ENCODE results near the gene TFPT.

TFPT gene

GRCh38 chr19:54125713-54126112, 10.3 kb upstream of the TFPT start:
- Histone ChIP-seq H3K4me3 (ENCODE audit: low read depth in 1 of 5, low read length in 5 of 5) (no peak overlapping the region), H3K36me3 (ENCODE audit: control insufficient read depth in 5 of 5, insufficient read depth in 5 of 5, low read length in 5 of 5) (peaks cover 0 to 95% (median 87%) of the 10 kb centered on the region in 5 donors), H3K4me1 (ENCODE audit: control insufficient read depth in 5 of 5, insufficient read depth in 5 of 5, low read length in 5 of 5) (no peaks in the 10 kb centered on the region)

DNA sequence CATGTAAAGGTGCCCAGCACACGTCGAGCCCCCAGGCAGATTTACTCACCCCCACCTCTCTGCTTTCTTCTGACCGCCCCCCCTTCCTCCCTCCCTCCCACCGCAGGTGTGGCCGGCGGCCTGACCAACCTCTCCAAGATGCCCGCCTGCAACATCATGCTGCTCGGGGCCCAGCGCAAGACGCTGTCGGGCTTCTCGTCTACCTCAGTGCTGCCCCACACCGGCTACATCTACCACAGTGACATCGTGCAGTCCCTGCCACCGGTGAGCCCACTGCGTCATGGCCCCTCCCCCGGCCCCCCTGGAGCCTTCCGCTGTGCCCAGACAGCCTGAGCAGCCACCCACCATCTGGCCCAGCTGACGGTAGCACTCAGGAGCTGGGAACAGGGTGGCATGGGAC, 8.9 kb upstream of the TFPT start:
- peaks cover 0 to 99% (median 92%) of the 10 kb centered on the region in 5 donors for H3K36me3 ChIP-seq (ENCODE audit: control insufficient read depth in 5 of 5, insufficient read depth in 5 of 5, low read length in 5 of 5)
- H3K4me1 ChIP-seq (ENCODE audit: control insufficient read depth in 5 of 5, insufficient read depth in 5 of 5, low read length in 5 of 5) = no peaks in the 10 kb centered on the region
- no peaks in the 10 kb centered on the region for H3K9me3 ChIP-seq (ENCODE audit: control insufficient read depth in 5 of 5, low read length in 5 of 5)
- no peak overlapping the region for H3K27ac ChIP-seq (ENCODE audit: low read depth, low read length)
- H3K4me3 ChIP-seq (ENCODE audit: low read depth in 1 of 5, low read length in 5 of 5) = no peak overlapping the region
- H3K9ac ChIP-seq (ENCODE audit: low read length in 5 of 5) = no peak overlapping the region
- no peaks in the 10 kb centered on the region for H3K27me3 ChIP-seq (ENCODE audit: control insufficient read depth in 5 of 5, insufficient read depth in 4 of 5, low read length in 5 of 5)

More at GRCh38 chr19:54125713-54126112, 10.3 kb upstream of the TFPT start:
- no peak overlapping the region for H3K9ac ChIP-seq (ENCODE audit: low read length in 5 of 5)
- no peaks in the 10 kb centered on the region for H3K9me3 ChIP-seq (ENCODE audit: control insufficient read depth in 5 of 5, low read length in 5 of 5)
- H3K27ac ChIP-seq (ENCODE audit: low read depth, low read length) = no peak overlapping the region
- no peaks in the 10 kb centered on the region for H3K27me3 ChIP-seq (ENCODE audit: control insufficient read depth in 5 of 5, insufficient read depth in 4 of 5, low read length in 5 of 5)

DNA sequence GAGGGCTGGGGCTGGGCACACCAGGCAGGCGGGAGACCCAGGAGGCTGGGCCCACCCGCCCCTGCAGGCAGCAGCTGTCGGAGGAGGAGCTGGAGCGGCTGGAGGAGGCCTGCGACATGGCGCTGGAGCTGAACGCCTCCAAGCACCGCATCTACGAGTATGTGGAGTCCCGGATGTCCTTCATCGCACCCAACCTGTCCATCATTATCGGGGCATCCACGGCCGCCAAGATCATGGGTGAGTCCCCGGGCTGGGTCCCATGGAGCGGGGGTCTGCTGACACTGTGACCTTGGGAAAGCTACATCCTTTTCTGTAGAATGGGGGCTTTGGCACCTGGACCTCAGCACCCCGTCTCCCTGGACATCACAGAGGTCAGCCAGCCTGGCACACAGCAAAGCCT, 8.2 kb upstream of the TFPT start:
- peaks cover 2 to 98% (median 89%) of the 10 kb centered on the region in 5 donors for H3K36me3 ChIP-seq (ENCODE audit: control insufficient read depth in 5 of 5, insufficient read depth in 5 of 5, low read length in 5 of 5)
- no peaks in the 10 kb centered on the region for H3K9me3 ChIP-seq (ENCODE audit: control insufficient read depth in 5 of 5, low read length in 5 of 5)
- no peaks in the 10 kb centered on the region for H3K27me3 ChIP-seq (ENCODE audit: control insufficient read depth in 5 of 5, insufficient read depth in 4 of 5, low read length in 5 of 5)
- no peak overlapping the region for H3K4me3 ChIP-seq (ENCODE audit: low read depth in 1 of 5, low read length in 5 of 5)
- no peak overlapping the region for H3K9ac ChIP-seq (ENCODE audit: low read length in 5 of 5)
- H3K4me1 ChIP-seq (ENCODE audit: control insufficient read depth in 5 of 5, insufficient read depth in 5 of 5, low read length in 5 of 5) = no peaks in the 10 kb centered on the region
- H3K27ac ChIP-seq (ENCODE audit: low read depth, low read length) = no peak overlapping the region

- Histone ChIP-seq H3K27ac (ENCODE audit: low read depth, low read length) (no peak overlapping the region), H3K9ac (ENCODE audit: low read length in 5 of 5) (no peak overlapping the region), H3K9me3 (ENCODE audit: control insufficient read depth in 5 of 5, low read length in 5 of 5) (no peaks in the 10 kb centered on the region), H3K36me3 (ENCODE audit: control insufficient read depth in 5 of 5, insufficient read depth in 5 of 5, low read length in 5 of 5) (peaks cover 3 to 80% (median 72%) of the 10 kb centered on the region in 5 donors), H3K4me3 (ENCODE audit: low read depth in 1 of 5, low read length in 5 of 5) (no peak overlapping the region), H3K4me1 (ENCODE audit: control insufficient read depth in 5 of 5, insufficient read depth in 5 of 5, low read length in 5 of 5) (peaks cover 0 to 8% (median 8%) of the 10 kb centered on the region in 5 donors), H3K27me3 (ENCODE audit: control insufficient read depth in 5 of 5, insufficient read depth in 4 of 5, low read length in 5 of 5) (no peaks in the 10 kb centered on the region)
Observed at GRCh38 chr19:54121259-54121658, 5.8 kb upstream of the TFPT start.

DNA sequence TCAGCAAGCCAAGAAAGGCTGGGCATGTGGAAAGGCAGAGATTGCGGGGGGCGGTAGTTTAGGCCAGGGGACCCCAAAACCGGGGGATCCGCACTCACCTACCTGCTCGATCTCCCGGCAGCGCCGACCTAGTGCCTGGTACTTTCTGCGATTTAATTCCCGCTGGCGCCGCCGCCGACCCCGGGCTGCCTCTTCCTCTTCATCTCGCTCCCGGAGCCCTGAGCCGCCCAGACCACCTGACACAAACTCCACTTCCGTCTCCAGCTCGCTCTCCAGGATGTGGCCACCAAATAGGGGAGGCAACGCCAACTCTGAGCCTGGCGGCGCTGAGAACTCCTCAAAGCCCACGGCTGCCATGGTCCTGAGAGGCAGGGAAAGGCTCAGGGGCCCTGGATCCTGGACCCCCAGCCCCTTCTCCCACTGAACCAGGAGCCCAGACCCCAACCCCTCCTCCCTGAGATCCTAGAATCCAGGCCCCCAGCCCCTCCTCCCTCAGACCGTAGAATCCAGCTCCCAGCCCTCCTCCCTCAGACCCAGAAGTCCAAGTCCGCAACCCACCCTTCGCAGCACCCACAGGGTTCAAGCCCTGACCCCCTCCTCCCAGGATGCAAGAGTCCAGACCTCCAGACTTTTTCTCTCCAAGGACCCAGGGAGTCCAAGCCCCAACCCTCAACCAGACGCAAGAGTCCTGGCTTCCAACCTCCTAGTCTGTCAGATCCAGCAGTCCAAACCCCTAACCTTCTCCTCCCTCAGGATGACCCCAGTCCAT, 933 bp downstream of the TFPT start:
- peak overlapping the region; percentile 85 for H3K27ac ChIP-seq (ENCODE audit: low read depth, low read length)
- peaks cover 3 to 33% (median 26%) of the 10 kb centered on the region in 5 donors for H3K36me3 ChIP-seq (ENCODE audit: control insufficient read depth in 5 of 5, insufficient read depth in 5 of 5, low read length in 5 of 5)

GRCh38 chr19:54109651-54110050, 5.8 kb downstream of the TFPT start:
- Histone ChIP-seq H3K36me3 (ENCODE audit: control insufficient read depth in 5 of 5, insufficient read depth in 5 of 5, low read length in 5 of 5) (peaks cover 0 to 63% (median 53%) of the 10 kb centered on the region in 5 donors), H3K27me3 (ENCODE audit: control insufficient read depth in 5 of 5, insufficient read depth in 4 of 5, low read length in 5 of 5) (no peaks in the 10 kb centered on the region)

More for the DNA sequence above, 933 bp downstream of the TFPT start:
- peak overlapping the region in 4 of 5 donors; percentile 91 to 98 (median 94) for H3K9ac ChIP-seq (ENCODE audit: low read length in 5 of 5)
- H3K9me3 ChIP-seq (ENCODE audit: control insufficient read depth in 5 of 5, low read length in 5 of 5) = no peaks in the 10 kb centered on the region
- H3K27me3 ChIP-seq (ENCODE audit: control insufficient read depth in 5 of 5, insufficient read depth in 4 of 5, low read length in 5 of 5) = no peaks in the 10 kb centered on the region
- peak overlapping the region; percentile 85 to 99 (median 86) for H3K4me3 ChIP-seq (ENCODE audit: low read depth in 1 of 5, low read length in 5 of 5)
- H3K4me1 ChIP-seq (ENCODE audit: control insufficient read depth in 5 of 5, insufficient read depth in 5 of 5, low read length in 5 of 5) = peaks cover 0 to 28% (median 24%) of the 10 kb centered on the region in 5 donors

GRCh38 chr19:54108496-54108895, 7.0 kb downstream of the TFPT start:
- peaks cover 0 to 63% (median 53%) of the 10 kb centered on the region in 5 donors for H3K36me3 ChIP-seq (ENCODE audit: control insufficient read depth in 5 of 5, insufficient read depth in 5 of 5, low read length in 5 of 5)

More at GRCh38 chr19:54109651-54110050, 5.8 kb downstream of the TFPT start:
- Histone ChIP-seq H3K27ac (ENCODE audit: low read depth, low read length) (no peak overlapping the region), H3K9me3 (ENCODE audit: control insufficient read depth in 5 of 5, low read length in 5 of 5) (no peaks in the 10 kb centered on the region), H3K9ac (ENCODE audit: low read length in 5 of 5) (no peak overlapping the region), H3K4me3 (ENCODE audit: low read depth in 1 of 5, low read length in 5 of 5) (no peak overlapping the region), H3K4me1 (ENCODE audit: control insufficient read depth in 5 of 5, insufficient read depth in 5 of 5, low read length in 5 of 5) (peaks cover 0 to 10% (median 8%) of the 10 kb centered on the region in 5 donors)

GRCh38 chr19:54107876-54108490, 7.5 kb downstream of the TFPT start:
- H3K9me3 ChIP-seq (ENCODE audit: control insufficient read depth in 5 of 5, low read length in 5 of 5) = no peaks in the 10 kb centered on the region
- H3K4me1 ChIP-seq (ENCODE audit: control insufficient read depth in 5 of 5, insufficient read depth in 5 of 5, low read length in 5 of 5) = peaks cover 2 to 8% (median 7%) of the 10 kb centered on the region in 5 donors
- peaks cover 0 to 58% (median 53%) of the 10 kb centered on the region in 5 donors for H3K36me3 ChIP-seq (ENCODE audit: control insufficient read depth in 5 of 5, insufficient read depth in 5 of 5, low read length in 5 of 5)
- H3K27me3 ChIP-seq (ENCODE audit: control insufficient read depth in 5 of 5, insufficient read depth in 4 of 5, low read length in 5 of 5) = no peaks in the 10 kb centered on the region
- no peak overlapping the region for H3K27ac ChIP-seq (ENCODE audit: low read depth, low read length)
- H3K9ac ChIP-seq (ENCODE audit: low read length in 5 of 5) = no peak overlapping the region
- H3K4me3 ChIP-seq (ENCODE audit: low read depth in 1 of 5, low read length in 5 of 5) = no peak overlapping the region

More at GRCh38 chr19:54108496-54108895, 7.0 kb downstream of the TFPT start:
- Histone ChIP-seq H3K9ac (ENCODE audit: low read length in 5 of 5) (no peak overlapping the region), H3K27ac (ENCODE audit: low read depth, low read length) (no peak overlapping the region), H3K4me1 (ENCODE audit: control insufficient read depth in 5 of 5, insufficient read depth in 5 of 5, low read length in 5 of 5) (peaks cover 0 to 3% (median 2%) of the 10 kb centered on the region in 5 donors), H3K27me3 (ENCODE audit: control insufficient read depth in 5 of 5, insufficient read depth in 4 of 5, low read length in 5 of 5) (no peaks in the 10 kb centered on the region), H3K4me3 (ENCODE audit: low read depth in 1 of 5, low read length in 5 of 5) (no peak overlapping the region), H3K9me3 (ENCODE audit: control insufficient read depth in 5 of 5, low read length in 5 of 5) (no peaks in the 10 kb centered on the region)

DNA sequence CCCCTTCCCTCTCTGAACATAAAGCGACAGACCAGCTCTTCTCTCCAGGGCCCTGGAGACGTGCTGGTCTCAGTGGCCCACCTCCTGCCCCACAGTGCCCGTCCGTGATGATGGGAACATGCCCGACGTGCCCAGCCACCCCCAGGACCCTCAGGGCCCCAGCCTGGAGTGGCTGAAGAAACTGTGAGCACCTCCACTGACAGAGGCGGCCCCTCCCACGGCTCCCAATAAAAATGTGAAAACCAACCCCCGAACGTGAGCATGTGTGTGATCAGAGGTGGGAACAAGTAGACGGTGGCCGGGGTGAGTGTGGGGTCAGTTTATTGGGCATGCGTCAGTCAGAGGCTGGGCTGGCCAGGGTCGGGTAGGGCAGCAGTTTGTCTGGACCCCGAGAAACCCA, 8.7 kb downstream of the TFPT start:
- no peaks in the 10 kb centered on the region for H3K27me3 ChIP-seq (ENCODE audit: control insufficient read depth in 5 of 5, insufficient read depth in 4 of 5, low read length in 5 of 5)
- H3K9ac ChIP-seq (ENCODE audit: low read length in 5 of 5) = no peak overlapping the region
- no peaks in the 10 kb centered on the region for H3K9me3 ChIP-seq (ENCODE audit: control insufficient read depth in 5 of 5, low read length in 5 of 5)
- H3K4me3 ChIP-seq (ENCODE audit: low read depth in 1 of 5, low read length in 5 of 5) = no peak overlapping the region
- H3K36me3 ChIP-seq (ENCODE audit: control insufficient read depth in 5 of 5, insufficient read depth in 5 of 5, low read length in 5 of 5) = peaks cover 0 to 58% (median 53%) of the 10 kb centered on the region in 5 donors
- H3K4me1 ChIP-seq (ENCODE audit: control insufficient read depth in 5 of 5, insufficient read depth in 5 of 5, low read length in 5 of 5) = peaks cover 2 to 16% (median 13%) of the 10 kb centered on the region in 5 donors
- H3K27ac ChIP-seq (ENCODE audit: low read depth, low read length) = no peak overlapping the region

- H3K27me3 ChIP-seq (ENCODE audit: control insufficient read depth in 5 of 5, insufficient read depth in 4 of 5, low read length in 5 of 5) = no peaks in the 10 kb centered on the region
- H3K9me3 ChIP-seq (ENCODE audit: control insufficient read depth in 5 of 5, low read length in 5 of 5) = no peaks in the 10 kb centered on the region
- H3K9ac ChIP-seq (ENCODE audit: low read length in 5 of 5) = no peak overlapping the region
- H3K27ac ChIP-seq (ENCODE audit: low read depth, low read length) = no peak overlapping the region
- peaks cover 2 to 16% (median 13%) of the 10 kb centered on the region in 5 donors for H3K4me1 ChIP-seq (ENCODE audit: control insufficient read depth in 5 of 5, insufficient read depth in 5 of 5, low read length in 5 of 5)
- H3K36me3 ChIP-seq (ENCODE audit: control insufficient read depth in 5 of 5, insufficient read depth in 5 of 5, low read length in 5 of 5) = peaks cover 0 to 55% (median 49%) of the 10 kb centered on the region in 5 donors
- H3K4me3 ChIP-seq (ENCODE audit: low read depth in 1 of 5, low read length in 5 of 5) = no peak overlapping the region
Observed at GRCh38 chr19:54105796-54106195, 9.7 kb downstream of the TFPT start.
